Right ventricle myocardium superior (tissue), 1 donor: ENCODE measurements around the gene CCDC71. TPM values are rescaled to one million over a fixed set of nuclear protein-coding genes. Genes with fewer than 3 reads are reported as not detected.
A peak's percentile ranks its signal among the peaks of the same experiment; 100 is the strongest.

Experiments used
- ATAC-seq: fragments of 200-7000 bp; cut with Tn5 transposase; one replicate; pipeline ENCODE4 v1.9.1; 2020; ENCODE audit warnings: mild to moderate bottlenecking; ENCODE audit not compliant: poor library complexity
- DNase-seq: peaks from one replicate; pipeline ENCODE4 v3.0.0-alpha.2; 2020
- intact Hi-C: fragments of 100-400 bp; cut with DNase I; formaldehyde crosslinking; loops from one replicate; pipeline ENCODE4 v1.11.2; 2022
- total RNA-seq: library from RNA; stranded (reverse); fragmentation: NEBNext Ultra II Directional; extraction: Animal tissue kit (Norgen Biotek cat#: 25700); gene quantifications from one replicate; pipeline ENCODE4 v1.2.1, GENCODE V29; 2021
- donor health status: DM: no; HTN: yes; CAD: no; lungs with severe emphysema.

CCDC71 gene
- total RNA-seq, 1 donor from 2014 or later = 9.4 TPM

- intact Hi-C loops = loop anchor here (5.0 to 10.0 kb wide), 3 partner anchors 105 to 283 kb away; partner anchors contain the start of gene C3orf62
- DNase-seq (no peak), ATAC-seq (no peak)
Observed at GRCh38 chr3:49171775-49172500, 5.8 kb upstream of the CCDC71 start.

DNA sequence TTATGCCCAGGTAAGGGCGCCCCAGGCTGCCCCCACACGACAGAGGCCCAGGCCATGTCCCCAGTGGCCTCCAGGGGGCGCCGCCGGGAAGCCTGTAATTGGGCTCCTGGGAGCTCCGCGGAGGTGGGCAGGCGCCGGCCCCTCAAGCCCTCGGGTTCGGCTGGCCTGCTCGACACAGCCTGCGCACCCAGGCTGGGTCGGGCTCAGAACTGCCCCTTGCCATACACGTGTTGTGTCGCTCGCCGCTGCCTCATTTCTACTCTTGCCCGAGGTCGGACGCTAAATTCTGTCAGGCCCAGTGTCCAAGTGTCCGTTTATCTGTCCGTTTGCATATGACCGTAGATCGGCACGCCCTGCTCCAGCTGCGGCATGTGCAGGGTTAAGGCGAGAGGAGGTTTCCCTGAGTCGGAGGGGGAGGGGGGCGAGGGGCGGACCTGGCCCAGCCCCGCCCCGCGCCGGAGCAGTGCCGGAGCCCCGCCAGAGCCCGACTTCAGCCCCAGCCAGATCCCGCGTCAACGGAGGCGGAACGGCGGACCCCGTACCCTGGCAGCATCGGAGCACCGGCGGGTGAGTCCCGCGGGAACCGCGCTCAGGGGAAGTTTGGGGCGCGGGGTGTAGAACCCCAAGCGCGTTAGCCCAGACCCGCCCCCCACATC is 5.1 kb upstream of the CCDC71 start, which contains the start of gene KLHDC8B:
KLHDC8B (plus strand) TSS at position 480 of the 656 bp plus-strand sequence. CDS start 1,172 bp downstream, outside the sequence.
- intact Hi-C loops = loop anchor here (5.0 to 10.0 kb wide), 3 partner anchors 106 to 284 kb away; partner anchors contain the start of gene C3orf62
- DNase-seq (peak; percentile 93), ATAC-seq (peak; percentile 90)

- ATAC-seq (no peak), DNase-seq (no peak)
- intact Hi-C loops = loop anchor here (5.0 to 10.0 kb wide), 3 partner anchors 107 to 284 kb away; partner anchors contain the start of gene C3orf62
Observed at GRCh38 chr3:49170744-49171118, 4.6 kb upstream of the CCDC71 start.

GRCh38 chr3:49166752-49167556 is 823 bp upstream of the CCDC71 start:
- DNase-seq (no peak), ATAC-seq (no peak)
- intact Hi-C loops = no loop called here

- ATAC-seq (no peak), DNase-seq (no peak)
- intact Hi-C loops = no loop called here
Observed at GRCh38 chr3:49164983-49165720, 979 bp downstream of the CCDC71 start.

DNA sequence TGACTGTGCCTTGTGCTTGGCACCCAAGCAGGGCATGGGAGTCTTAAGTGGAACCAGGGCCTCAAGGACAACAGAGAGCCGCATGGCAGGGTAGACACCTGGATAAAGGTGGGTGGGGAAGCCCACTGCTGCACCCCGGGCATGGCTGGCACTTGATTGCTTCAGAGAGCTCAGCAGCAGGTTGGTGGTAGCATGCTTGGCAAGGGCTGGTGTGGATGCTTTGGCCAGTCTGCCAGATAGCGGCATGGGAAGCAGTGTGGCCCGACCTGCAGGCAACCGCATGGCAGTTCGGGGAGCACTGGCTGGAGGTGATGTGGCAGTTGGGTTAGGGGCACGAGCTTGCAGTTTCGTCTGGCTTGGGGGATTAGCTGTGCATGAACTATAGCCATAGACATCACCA is 2.5 kb downstream of the CCDC71 start:
- DNase-seq = no peak
- ATAC-seq = no peak
- intact Hi-C loops = no loop called here

GRCh38 chr3:49162751-49163419 is 3.2 kb downstream of the CCDC71 start:
- DNase-seq (no peak), ATAC-seq (no peak)
- intact Hi-C loops = no loop called here

- intact Hi-C loops = no loop called here
- DNase-seq (no peak), ATAC-seq (no peak)
Observed at GRCh38 chr3:49161808-49162530, 4.2 kb downstream of the CCDC71 start.

DNA sequence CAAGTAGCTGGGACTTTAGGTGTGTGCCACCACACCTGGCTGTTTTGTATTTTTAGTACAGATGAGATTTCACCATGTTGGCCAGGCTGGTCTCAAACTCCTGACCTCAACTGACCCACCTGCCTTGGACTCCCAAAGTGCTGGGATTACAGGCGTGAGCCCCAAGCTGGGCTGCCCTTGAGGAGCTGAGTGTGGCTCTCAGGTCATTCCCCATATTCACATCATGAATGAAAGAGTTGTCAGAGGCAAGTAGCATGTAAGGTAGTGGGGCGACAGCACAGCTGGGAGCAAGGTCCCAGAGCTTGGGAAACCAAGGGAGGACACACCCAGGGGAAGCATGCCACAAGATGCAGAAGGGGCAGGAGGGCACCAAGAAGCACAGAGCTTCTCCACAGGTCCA is 4.9 kb downstream of the CCDC71 start:
- intact Hi-C loops = no loop called here
- no peak for ATAC-seq
- DNase-seq = no peak

DNA sequence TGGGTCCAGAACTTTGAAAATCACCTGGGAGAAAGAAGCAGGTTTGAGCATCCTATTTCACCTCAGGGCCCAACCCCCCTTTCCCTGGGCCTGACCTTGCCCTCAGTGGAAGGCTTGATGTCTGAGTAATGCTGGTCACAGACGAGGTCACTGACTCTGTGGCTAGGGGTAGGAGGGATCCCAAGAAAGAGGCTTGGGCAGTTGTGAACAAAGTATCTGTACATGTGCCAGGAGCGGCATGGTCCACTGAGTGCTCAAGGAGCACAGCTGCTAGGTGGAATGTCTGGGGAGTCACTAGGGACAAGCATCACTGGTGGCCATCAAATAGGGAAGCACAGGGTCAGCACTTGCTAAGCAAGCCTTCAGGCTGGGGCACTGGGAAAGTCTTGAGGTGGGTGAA is 7.3 kb downstream of the CCDC71 start:
- no peak for ATAC-seq
- intact Hi-C loops = no loop called here
- DNase-seq = no peak

GRCh38 chr3:49158103-49158709 is 7.9 kb downstream of the CCDC71 start:
- intact Hi-C loops = no loop called here
- ATAC-seq (peak; percentile 18), DNase-seq (no peak)

- intact Hi-C loops = no loop called here
- DNase-seq = no peak
- no peak for ATAC-seq
Observed at GRCh38 chr3:49157289-49157688, 8.8 kb downstream of the CCDC71 start.

DNA sequence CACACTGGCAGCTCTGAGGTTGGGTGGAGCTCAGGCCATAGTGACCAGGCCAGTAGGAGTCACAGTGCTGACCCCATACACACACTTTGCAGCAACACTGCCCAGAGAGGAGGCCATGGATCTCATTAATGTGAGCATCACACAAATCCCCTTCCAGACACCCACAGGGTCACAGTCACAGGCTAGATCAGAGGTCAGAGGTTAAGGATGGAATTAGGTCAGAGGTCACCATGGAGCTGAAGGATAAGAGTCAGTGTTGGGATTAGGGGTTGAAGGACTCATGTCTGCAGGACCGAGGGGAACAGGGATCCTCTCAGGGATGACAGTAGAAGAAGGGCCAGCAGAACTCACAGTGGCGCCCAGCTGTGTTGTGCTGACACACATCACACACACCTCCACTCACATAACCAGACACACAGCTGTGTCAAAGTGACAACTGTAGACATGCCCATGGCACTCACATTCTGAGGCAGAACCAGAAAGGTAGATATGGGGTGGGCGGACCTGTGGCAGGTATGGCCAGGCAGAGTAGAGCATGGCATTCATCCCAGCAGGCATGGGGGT is 12.7 kb downstream of the CCDC71 start:
- DNase-seq (no peak), ATAC-seq (no peak)
- intact Hi-C loops = no loop called here

GRCh38 chr3:49151610-49152009 is 14.5 kb downstream of the CCDC71 start:
- DNase-seq = no peak
- ATAC-seq = no peak
- intact Hi-C loops = no loop called here

DNA sequence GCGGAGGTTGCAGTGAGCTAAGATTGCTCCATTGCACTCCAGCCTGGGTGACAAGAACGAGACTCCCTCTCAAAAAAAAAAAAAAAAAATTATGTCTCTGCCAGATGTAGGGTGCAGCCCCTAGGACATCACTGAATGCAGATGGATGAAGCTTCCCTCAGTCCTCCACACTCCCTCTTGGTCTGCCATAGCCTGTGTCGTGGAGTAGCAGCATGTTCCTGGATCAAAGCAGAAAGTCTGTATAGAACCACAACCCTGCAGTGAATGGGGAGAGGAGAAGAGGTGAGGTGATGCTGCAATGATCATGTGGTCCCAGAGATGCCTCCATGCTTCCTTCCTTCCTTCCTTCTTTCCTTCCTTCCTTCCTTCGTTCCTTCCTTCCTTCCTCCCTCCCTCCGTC is 18.0 kb downstream of the CCDC71 start:
- no peak for ATAC-seq
- intact Hi-C loops = no loop called here
- DNase-seq = no peak

DNA sequence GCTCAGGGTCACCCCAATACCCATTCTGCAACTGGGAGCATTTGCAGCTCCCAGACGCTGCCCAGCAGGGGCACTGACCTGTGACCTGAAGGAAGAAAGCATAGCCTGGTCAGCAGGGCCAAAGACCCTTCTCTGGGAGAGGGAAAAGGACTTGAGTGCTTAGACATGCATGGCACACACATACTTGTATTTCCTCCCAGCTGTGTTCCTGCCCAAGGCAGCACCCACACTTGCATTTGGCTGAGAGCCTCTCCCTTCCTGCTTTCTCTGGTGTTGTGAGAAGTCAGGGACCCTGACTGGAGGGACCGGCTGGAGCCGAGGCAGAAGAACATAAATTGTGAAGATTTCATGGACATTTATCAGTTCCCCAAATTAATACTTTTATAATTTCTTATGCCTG is 26.1 kb downstream of the CCDC71 start:
- intact Hi-C loops = no loop called here
- ATAC-seq = no peak
- DNase-seq = no peak

DNA sequence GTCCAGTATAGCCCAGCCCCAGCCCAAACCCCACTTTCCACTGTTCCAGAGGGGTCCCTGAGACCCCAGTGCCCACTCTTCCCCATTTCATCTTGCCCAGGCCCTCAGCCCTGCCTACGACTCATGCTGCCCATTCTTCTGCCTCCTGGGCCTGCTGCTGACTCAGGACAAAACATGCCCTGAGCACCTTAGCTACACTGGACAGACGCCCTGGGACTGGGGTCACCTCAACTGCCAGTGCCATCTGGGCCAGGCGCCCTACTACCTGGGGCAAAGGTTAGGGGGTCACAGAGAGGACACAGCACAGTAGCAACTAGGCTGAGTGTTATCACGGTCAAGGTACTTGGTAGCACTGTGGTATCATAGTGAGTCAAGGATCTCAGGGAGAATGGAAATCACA is 30.6 kb downstream of the CCDC71 start:
- DNase-seq (no peak), ATAC-seq (no peak)
- intact Hi-C loops = no loop called here
